OCI-LY7 (cell line): Measurements from ENCODE around the gene HOXB5. TPM values are rescaled to one million over a fixed set of nuclear protein-coding genes. Genes with fewer than 3 reads are reported as not detected.

Source experiments
- Bru-seq: library from RNA; stranded (reverse); fragments of 400-500 nt; gene quantifications from one replicate; lab custom pipeline; 2021; lab: Mats Ljungman, UMichigan
- BruChase-seq, 2 experiments: library from RNA; stranded (reverse); fragments of 400-500 nt; gene quantifications; one replicate each; lab custom pipeline; 2021; lab: Mats Ljungman, UMichigan
- BruUV-seq: library from RNA; stranded (reverse); fragments of 400-500 nt; replicated peaks from 2 replicates; lab custom pipeline; 2021; lab: Mats Ljungman, UMichigan
- CTCF ChIA-PET: fragments of 300-600 bp; sonication (Branson Sonifier 250); formaldehyde crosslinking; loops from one replicate; lab custom pipeline; 2022; ENCODE audit warnings: antibody characterized with exemption; ENCODE audit not compliant: unreplicated experiment; lab: Charles Lee
- POLR2A ChIA-PET: fragments of 300-600 bp; sonication (Branson Sonifier 250); formaldehyde crosslinking; loops from one replicate; lab custom pipeline; 2022; ENCODE audit warnings: antibody characterized with exemption; lab: Charles Lee
- DNase-seq: peaks from one replicate; pipeline ENCODE4 v3.0.0-alpha.2; 2015; ENCODE audit warnings: low spot score
- H2AFZ ChIP-seq: fragments of 200-600 bp; sonication (generic), shearing (Covaris generic); 2 replicates; pipeline ENCODE4 v1.6.1; 2014; ENCODE audit warnings: mild to moderate bottlenecking, antibody characterized with exemption, low read length, moderate library complexity
- H3K27ac ChIP-seq: fragments of 200-600 bp; sonication (generic); 2 replicates; pipeline ENCODE4 v1.5.1; 2014; ENCODE audit warnings: mixed run types, low read depth, mild to moderate bottlenecking, moderate library complexity, low read length, inconsistent platforms; ENCODE audit not compliant: poor library complexity, severe bottlenecking
- H3K36me3 ChIP-seq: fragments of 200-600 bp; sonication (generic); 2 replicates; pipeline ENCODE4 v1.6.1; 2014; ENCODE audit warnings: mild to moderate bottlenecking, antibody characterized with exemption, low read length, moderate library complexity, mixed read lengths; ENCODE audit not compliant: insufficient read depth
- H3K4me1 ChIP-seq: fragments of 200-600 bp; sonication (generic); 2 replicates; pipeline ENCODE4 v1.5.1; 2014; ENCODE audit warnings: mild to moderate bottlenecking, low read length; ENCODE audit not compliant: insufficient read depth, poor library complexity, severe bottlenecking
- H3K4me2 ChIP-seq: fragments of 200-600 bp; sonication (generic); 2 replicates; pipeline ENCODE4 v1.6.1; 2014; ENCODE audit warnings: mild to moderate bottlenecking, low read length
- H3K4me3 ChIP-seq: fragments of 200-600 bp; sonication (generic); 2 replicates; pipeline ENCODE4 v1.5.1; 2014; ENCODE audit warnings: mild to moderate bottlenecking, low read depth, low read length; ENCODE audit not compliant: poor library complexity, severe bottlenecking
- H3K79me2 ChIP-seq: fragments of 200-600 bp; sonication (generic); 2 replicates; pipeline ENCODE4 v1.6.1; 2016; ENCODE audit warnings: low read depth, mild to moderate bottlenecking, low read length, moderate library complexity, mixed read lengths; ENCODE audit not compliant: insufficient read depth
- H3K9me2 ChIP-seq: fragments of 200-600 bp; sonication (generic); 2 replicates; pipeline ENCODE4 v1.6.1; 2016; ENCODE audit warnings: mild to moderate bottlenecking, low read length, mixed read lengths; ENCODE audit not compliant: insufficient read depth
- H3K9me3 ChIP-seq: fragments of 200-600 bp; sonication (generic); 2 replicates; pipeline ENCODE4 v1.6.1; 2014; ENCODE audit warnings: mild to moderate bottlenecking, mixed run types, low read length, mixed read lengths
- H4K20me1 ChIP-seq: fragments of 200-600 bp; sonication (generic); 2 replicates; pipeline ENCODE4 v1.6.1; 2014; ENCODE audit warnings: mild to moderate bottlenecking, antibody characterized with exemption, low read length, moderate library complexity, mixed read lengths; ENCODE audit not compliant: insufficient read depth
- CTCF ChIP-seq: fragments of 200-600 bp; sonication (generic); conservative IDR thresholded peaks from 2 replicates; pipeline ENCODE4 v1.5.1; 2014; ENCODE audit warnings: mild to moderate bottlenecking, antibody characterized with exemption, low read length, moderate library complexity, mixed read lengths
- EZH2phosphoT487 ChIP-seq: fragments of 200-600 bp; sonication (generic); IDR thresholded peaks from 2 replicates; pipeline ENCODE4 v1.6.1; 2018; ENCODE audit warnings: low read depth, borderline replicate concordance, mild to moderate bottlenecking, mixed run types, antibody characterized with exemption, low read length, moderate library complexity, mixed read lengths
- intact Hi-C: fragments of 100-400 bp; cut with micrococcal nuclease; formaldehyde crosslinking; loops from one replicate; pipeline ENCODE4 v1.10.0; 2022; ENCODE audit not compliant: unreplicated experiment
- long read RNA-seq: library from polyadenylated mRNA; stranded (forward); transcript quantifications from one replicate; pipeline ENCODE4 v2.0.0, GENCODE V29; 2022
- total RNA-seq, 2 experiments: library from RNA; depleted of rRNA in 1 of 2; stranded (reverse); fragments of >200 nt in 1 of 2; shearing (Covaris generic) in 1 of 2; gene quantifications; 2 replicates each; pipeline ENCODE4 v1.2.3, GENCODE V29; 2014 to 2022

Gene HOXB5
- total RNA-seq (2014; rRNA removed; shearing (Covaris generic)): not detected in 2 replicates
- not detected in 2 replicates for total RNA-seq (2022)
- not detected for Bru-seq, nascent RNA
- BruChase-seq, experiment 1, labeled RNA remaining after a 6-hour chase: not detected
- percentile 8 among the genes with signal in this experiment for BruChase-seq, experiment 2, labeled RNA remaining after a 2-hour chase
- long read RNA-seq: 0 reads

- peak within 1 kb of the TSS; percentile 35; the same call in 1 of the 2 replicates for H3K4me2 ChIP-seq
- intact Hi-C loops: loop anchor here (10.0 kb wide), 1 partner anchor 328 kb away; no protein-coding TSS in a partner anchor
- H3K4me3 ChIP-seq: no peak within 1 kb of the TSS
Measured at GRCh38 chr17:48593126-48593829, at the start of gene HOXB5. TSS of gene HOXB5 (minus strand) at chr17:48593779. CDS start at chr17:48593682, 97 bp downstream.

GRCh38 chr17:48642843-48643696 lies 49.5 kb upstream of the HOXB5 start:
- ChIA-PET POLR2A (no interaction called here), CTCF (no interaction called here)
- BruUV-seq: no TSS peak
- H3K9me3 ChIP-seq: no peaks in the 10 kb centered on the region
- H3K4me3 ChIP-seq: no peak overlapping the region
- H3K36me3 ChIP-seq: no peaks in the 10 kb centered on the region
- H4K20me1 ChIP-seq: no peaks in the 10 kb centered on the region
- intact Hi-C loops: no loop called here
- no peaks in the 10 kb centered on the region for H3K9me2 ChIP-seq
- no peaks in the 10 kb centered on the region for H3K79me2 ChIP-seq
- no peaks in the 10 kb centered on the region for H3K4me1 ChIP-seq
- H3K4me2 ChIP-seq: no peak overlapping the region
- H2AFZ ChIP-seq: no peak overlapping the region
- DNase-seq: no peak
- no peak overlapping the region for H3K27ac ChIP-seq
- TF ChIP-seq EZH2phosphoT487 (no peak), CTCF (no peak)

More at GRCh38 chr17:48593126-48593829, at the start of gene HOXB5:
- Histone ChIP-seq H4K20me1 (no peaks in the 10 kb centered on the region), H3K79me2 (no peaks in the 10 kb centered on the region), H3K36me3 (no peaks in the 10 kb centered on the region), H3K9me3 (no peaks in the 10 kb centered on the region), H2AFZ (no peak within 1 kb of the TSS; the same call in 1 of the 2 replicates), H3K27ac (no peak within 1 kb of the TSS), H3K9me2 (no peaks in the 10 kb centered on the region), H3K4me1 (peaks cover 6% of the 10 kb centered on the region)
- no peak for DNase-seq
- POLR2A ChIA-PET: no interaction called here
- BruUV-seq: no TSS peak
- CTCF ChIA-PET: interaction anchor here (1.1 kb wide), 1 partner anchor 243 kb away, joined by 3 read pairs; no protein-coding TSS in a partner anchor
- TF ChIP-seq EZH2phosphoT487 (no peak), CTCF (no peak)
